ENCODE data around the gene DEPDC4. TPM values are rescaled to one million over a fixed set of nuclear protein-coding genes. Genes with fewer than 3 reads are reported as not detected.

The DEPDC4 gene
- total RNA-seq (2022; extraction: Qiagen RNA extraction; ENCODE audit: low read depth), result 1.3 to 2.0 TPM (median 1.4 TPM) in 5 replicates

GRCh38 chr12:100266835-100267602 lies at the start of gene DEPDC4, which contains the start of gene SCYL2:
Gene DEPDC4 (minus strand): TSS chr12:100267079. CDS start chr12:100267076, 3 bp downstream.
Gene SCYL2 (plus strand): TSS chr12:100267177. CDS start chr12:100282971, 15,794 bp downstream.

DNA sequence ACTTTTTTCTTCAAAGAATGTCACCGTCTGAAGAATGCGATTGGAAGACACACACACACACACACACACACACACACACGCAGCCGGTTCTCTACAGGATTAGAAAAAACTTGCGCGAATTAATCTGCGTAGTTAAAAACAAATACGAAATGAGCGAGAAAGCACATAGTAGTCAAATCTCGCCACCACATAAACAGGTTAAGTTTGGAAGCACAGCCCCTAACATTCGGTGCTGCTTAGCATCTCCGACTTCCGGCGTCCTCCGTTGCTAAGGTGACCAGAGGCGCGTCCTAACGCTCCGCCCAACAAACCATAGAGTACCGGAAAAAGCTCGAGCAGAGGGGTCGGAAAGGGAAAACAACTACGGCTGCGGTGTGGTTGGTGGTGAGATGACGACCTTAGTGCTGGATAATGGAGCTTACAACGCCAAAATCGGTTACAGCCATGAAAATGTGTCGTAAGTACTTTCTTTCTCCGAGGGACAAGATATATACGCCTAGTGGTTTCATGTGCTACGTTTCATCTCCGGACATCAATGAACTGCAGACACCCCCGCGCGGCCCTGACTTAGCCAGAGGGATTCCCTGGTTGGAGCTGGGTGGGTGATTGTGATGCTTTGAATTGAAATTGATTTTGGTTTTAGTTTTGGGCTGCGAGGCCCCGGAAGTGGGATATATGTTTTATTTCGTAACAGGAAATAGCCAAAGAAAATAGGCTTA lies 66.3 kb downstream of the DEPDC4 start, which contains the start of gene ACTR6:
Gene ACTR6 (plus strand): TSS at position 353 of the 719 bp plus-strand sequence. CDS start 37 bp downstream, at position 390.

Other genes starting within 250 kb of the DEPDC4 start
- gene BLTP3B, start 124.2 kb downstream of the DEPDC4 start, total RNA-seq (2022; extraction: Qiagen RNA extraction; ENCODE audit: low read depth), result 12.0 to 16.0 TPM (median 13.7 TPM) in 5 replicates
- gene ACTR6, start 66.3 kb downstream of the DEPDC4 start, total RNA-seq (2022; extraction: Qiagen RNA extraction; ENCODE audit: low read depth), result 20.5 to 32.5 TPM (median 27.1 TPM) in 5 replicates
- gene SCYL2, start 98 bp upstream of the DEPDC4 start, total RNA-seq (2022; extraction: Qiagen RNA extraction; ENCODE audit: low read depth), result 18.7 to 26.4 TPM (median 22.3 TPM) in 5 replicates
- gene SLC17A8, start 90.0 kb upstream of the DEPDC4 start, total RNA-seq (2022; extraction: Qiagen RNA extraction; ENCODE audit: low read depth), result 0.05 TPM in 1 of 5 replicates, not detected in the others
- 0.08 to 0.10 TPM (median 0.08 TPM) in 3 of 5 replicates, not detected in the others for gene NR1H4, start 206.8 kb upstream of the DEPDC4 start, total RNA-seq (2022; extraction: Qiagen RNA extraction; ENCODE audit: low read depth)

Data from A549 treated with DMSO at 1 μM for 4 hours (cell line).